Gastroesophageal sphincter (tissue), 4 donors: ENCODE data around the gene PTK7. TPM values are rescaled to one million over a fixed set of nuclear protein-coding genes. Genes with fewer than 3 reads are reported as not detected.

Experiments
- ATAC-seq: fragments of 150-250 bp; one replicate; pipeline ENCODE4 v1.9.1; 2016; ENCODE audit warnings: mild to moderate bottlenecking, moderate library complexity
- H3K27ac ChIP-seq, 4 donors: fragments of 200-600 bp; sonication (generic) in 3 of 4; 1 replicate in 3 of 4; 2 replicates in 1 of 4; pipeline ENCODE4 v1.5.1; 2016 to 2019
- H3K27me3 ChIP-seq: fragments of 200-600 bp; sonication (generic); one replicate; pipeline ENCODE4 v1.5.1; 2019
- H3K36me3 ChIP-seq, 2 donors: fragments of 200-600 bp; sonication (generic); one replicate each; pipeline ENCODE4 v1.5.1; 2019; ENCODE audit warnings: control low read depth in 1 of 2
- H3K4me1 ChIP-seq, 3 donors: fragments of 200-600 bp; sonication (generic); 1 replicate in 2 of 3; 2 replicates in 1 of 3; pipeline ENCODE4 v1.5.1; 2016 to 2019; ENCODE audit warnings: control low read depth in 2 of 3
- H3K4me3 ChIP-seq, 2 donors: fragments of 200-600 bp; sonication (generic); one replicate each; pipeline ENCODE4 v1.5.1; 2019; ENCODE audit warnings: mild to moderate bottlenecking in 1 of 2, moderate library complexity in 1 of 2
- H3K9me3 ChIP-seq, 3 donors: fragments of 200-600 bp; sonication (generic); one replicate each; pipeline ENCODE4 v1.5.1; 2017 to 2019; ENCODE audit warnings: control low read depth in 2 of 3
- CTCF ChIP-seq, 4 experiments: fragments of 200-600 bp in 2 of 4; fragments of 450-650 bp in 2 of 4; sonication (generic) in 1 of 4; IDR thresholded peaks; one replicate each; pipeline ENCODE4 v1.5.1; 2017 to 2019; ENCODE audit warnings: antibody characterized with exemption in 4 of 4, mild to moderate bottlenecking in 2 of 4, moderate library complexity in 2 of 4
- EP300 ChIP-seq: sonication (generic); formaldehyde crosslinking; IDR thresholded peaks from one replicate; pipeline ENCODE4 v1.6.1; 2017; ENCODE audit warnings: antibody characterized with exemption, mild to moderate bottlenecking
- POLR2A ChIP-seq, 2 donors: fragments of 450-650 bp; IDR thresholded peaks; one replicate each; pipeline ENCODE4 v1.6.1; 2017; ENCODE audit warnings: antibody characterized with exemption in 2 of 2, mild to moderate bottlenecking in 2 of 2, moderate library complexity in 1 of 2
- POLR2AphosphoS5 ChIP-seq: sonication (generic); formaldehyde crosslinking; IDR thresholded peaks from one replicate; pipeline ENCODE4 v1.6.1; 2017; ENCODE audit warnings: antibody characterized with exemption
- WGBS, 2 donors: methylation state at CpG; one replicate each; pipeline ENCODE4 v1.1.5; 2018; ENCODE audit warnings: low coverage in 1 of 2; 5-methylcytosine and 5-hydroxymethylcytosine counted together
- total RNA-seq, 4 donors: library from RNA; depleted of rRNA; stranded (reverse); fragments of >200 nt; gene quantifications; one replicate each; pipeline ENCODE4 v1.1.0, GENCODE V29; 2016

Gene PTK7
- total RNA-seq, 4 donors from 2014 or later = 2.0 to 11.6 (median 7.7) TPM

GRCh38 chr6:43124481-43124880 lies 48.4 kb downstream of the PTK7 start:
- Histone ChIP-seq H3K4me1 (peaks cover 0 to 41% (median 12%) of the 10 kb centered on the region in 3 donors), H3K9me3 (no peaks in the 10 kb centered on the region), H3K27ac (no peak overlapping the region), H3K27me3 (no peaks in the 10 kb centered on the region), H3K36me3 (no peaks in the 10 kb centered on the region), H3K4me3 (no peak overlapping the region)
- WGBS, 2 donors = 50 to 80% methylated on average over 1 to 2 of the region's 6 CpGs
- ATAC-seq = no peak
- TF ChIP-seq POLR2A (IDR thresholded peaks at IDR 0.05) (no peak), EP300 (no peak), POLR2AphosphoS5 (no peak), CTCF (IDR thresholded peaks at IDR 0.05) (no peak)

- TF ChIP-seq POLR2A (IDR thresholded peaks at IDR 0.05) (no peak), CTCF (IDR thresholded peaks at IDR 0.05) (no peak)
- Histone ChIP-seq H3K27me3 (no peaks in the 10 kb centered on the region), H3K4me1 (peaks cover 0 to 45% (median 12%) of the 10 kb centered on the region in 3 donors), H3K36me3 (no peaks in the 10 kb centered on the region), H3K27ac (no peak overlapping the region), H3K4me3 (no peak overlapping the region), H3K9me3 (no peaks in the 10 kb centered on the region)
- ATAC-seq = no peak
- no CpG with 5 or more reads among the region's 6 CpGs for WGBS, 2 donors
Measured at GRCh38 chr6:43125119-43125518, 49.0 kb downstream of the PTK7 start.

GRCh38 chr6:43125555-43125954 lies 49.4 kb downstream of the PTK7 start:
- no peaks in the 10 kb centered on the region for H3K36me3 ChIP-seq
- 100% methylated on average over 1 of the region's 1 CpG; no CpG with 5 or more reads in 1 of the 2 donors for WGBS, 2 donors
- no peak overlapping the region for H3K4me3 ChIP-seq
- ATAC-seq = no peak
- peaks cover 0 to 45% (median 12%) of the 10 kb centered on the region in 3 donors for H3K4me1 ChIP-seq
- no peak for TF ChIP-seq POLR2AphosphoS5
- TF ChIP-seq EP300 = no peak
- TF ChIP-seq CTCF (IDR thresholded peaks at IDR 0.05) = no peak
- TF ChIP-seq POLR2A (IDR thresholded peaks at IDR 0.05) = no peak
- no peaks in the 10 kb centered on the region for H3K9me3 ChIP-seq
- H3K27me3 ChIP-seq = no peaks in the 10 kb centered on the region
- H3K27ac ChIP-seq = no peak overlapping the region

GRCh38 chr6:43127180-43127579 lies 51.1 kb downstream of the PTK7 start:
- H3K4me1 ChIP-seq = peaks cover 0 to 35% (median 8%) of the 10 kb centered on the region in 3 donors
- H3K27ac ChIP-seq = no peak overlapping the region
- H3K9me3 ChIP-seq = no peaks in the 10 kb centered on the region
- H3K4me3 ChIP-seq = no peak overlapping the region
- TF ChIP-seq CTCF (IDR thresholded peaks at IDR 0.05) (no peak), POLR2A (IDR thresholded peaks at IDR 0.05) (no peak), EP300 (no peak), POLR2AphosphoS5 (no peak)
- WGBS, 2 donors = 85 to 92% methylated on average over 4 to 10 of the region's 12 CpGs
- H3K27me3 ChIP-seq = no peaks in the 10 kb centered on the region
- H3K36me3 ChIP-seq = no peaks in the 10 kb centered on the region
- no peak for ATAC-seq

GRCh38 chr6:43127877-43128276 lies 51.8 kb downstream of the PTK7 start:
- Histone ChIP-seq H3K36me3 (no peaks in the 10 kb centered on the region), H3K9me3 (no peaks in the 10 kb centered on the region), H3K4me1 (peaks cover 0 to 34% (median 8%) of the 10 kb centered on the region in 3 donors), H3K27ac (no peak overlapping the region), H3K27me3 (no peaks in the 10 kb centered on the region), H3K4me3 (no peak overlapping the region)
- WGBS, 2 donors = 10 to 26% methylated on average over 2 to 4 of the region's 11 CpGs
- no peak for TF ChIP-seq EP300
- no peak for TF ChIP-seq CTCF (IDR thresholded peaks at IDR 0.05)
- no peak for TF ChIP-seq POLR2AphosphoS5
- TF ChIP-seq POLR2A (IDR thresholded peaks at IDR 0.05) = no peak
- ATAC-seq = no peak
